ENCODE results near the gene PACS1. TPM values are rescaled to one million over a fixed set of nuclear protein-coding genes. Genes with fewer than 3 reads are reported as not detected.

Gene PACS1
- total RNA-seq, 1 donor from 2014 or later, result 30.6 TPM

GRCh38 chr11:66130978-66131377, 60.9 kb downstream of the PACS1 start:
- no peaks in the 10 kb centered on the region for H3K36me3 Mint-ChIP-seq (ENCODE audit: unreplicated experiment)
- H3K4me1 Mint-ChIP-seq (ENCODE audit: low read depth, unreplicated experiment), result peaks cover 17% of the 10 kb centered on the region
- H3K27me3 Mint-ChIP-seq (ENCODE audit: unreplicated experiment), result no peaks in the 10 kb centered on the region
- no peak for DNase-seq
- no peak overlapping the region for H3K27ac Mint-ChIP-seq (ENCODE audit: unreplicated experiment)
- H3K9me3 Mint-ChIP-seq (ENCODE audit: unreplicated experiment), result peaks cover 2% of the 10 kb centered on the region
- no peak for TF ChIP-seq CTCF (IDR thresholded peaks at IDR 0.05; ENCODE audit: partially characterized antibody, unreplicated experiment)
- no peak overlapping the region for H3K4me3 Mint-ChIP-seq (ENCODE audit: unreplicated experiment)

GRCh38 chr11:66131937-66132632, 62.0 kb downstream of the PACS1 start:
- H3K4me3 Mint-ChIP-seq (ENCODE audit: unreplicated experiment), result no peak overlapping the region
- no peak for DNase-seq
- peaks cover 14% of the 10 kb centered on the region for H3K4me1 Mint-ChIP-seq (ENCODE audit: low read depth, unreplicated experiment)
- H3K27me3 Mint-ChIP-seq (ENCODE audit: unreplicated experiment), result no peaks in the 10 kb centered on the region
- H3K27ac Mint-ChIP-seq (ENCODE audit: unreplicated experiment), result no peak overlapping the region
- no peak for TF ChIP-seq CTCF (IDR thresholded peaks at IDR 0.05; ENCODE audit: partially characterized antibody, unreplicated experiment)
- peaks cover 4% of the 10 kb centered on the region for H3K9me3 Mint-ChIP-seq (ENCODE audit: unreplicated experiment)
- H3K36me3 Mint-ChIP-seq (ENCODE audit: unreplicated experiment), result no peaks in the 10 kb centered on the region

GRCh38 chr11:66133216-66133775, 63.2 kb downstream of the PACS1 start:
- no peak for DNase-seq
- Mint-ChIP-seq H3K4me3 (ENCODE audit: unreplicated experiment) (no peak overlapping the region), H3K4me1 (ENCODE audit: low read depth, unreplicated experiment) (peaks cover 11% of the 10 kb centered on the region), H3K27me3 (ENCODE audit: unreplicated experiment) (no peaks in the 10 kb centered on the region), H3K9me3 (ENCODE audit: unreplicated experiment) (peaks cover 4% of the 10 kb centered on the region), H3K36me3 (ENCODE audit: unreplicated experiment) (no peaks in the 10 kb centered on the region), H3K27ac (ENCODE audit: unreplicated experiment) (no peak overlapping the region)
- TF ChIP-seq CTCF (IDR thresholded peaks at IDR 0.05; ENCODE audit: partially characterized antibody, unreplicated experiment), result no peak

GRCh38 chr11:66136752-66137123, 66.7 kb downstream of the PACS1 start:
- TF ChIP-seq CTCF (IDR thresholded peaks at IDR 0.05; ENCODE audit: partially characterized antibody, unreplicated experiment), result no peak
- Mint-ChIP-seq H3K36me3 (ENCODE audit: unreplicated experiment) (no peaks in the 10 kb centered on the region), H3K27ac (ENCODE audit: unreplicated experiment) (no peak overlapping the region), H3K27me3 (ENCODE audit: unreplicated experiment) (no peaks in the 10 kb centered on the region), H3K9me3 (ENCODE audit: unreplicated experiment) (peaks cover 4% of the 10 kb centered on the region), H3K4me3 (ENCODE audit: unreplicated experiment) (no peak overlapping the region), H3K4me1 (ENCODE audit: low read depth, unreplicated experiment) (peaks cover 11% of the 10 kb centered on the region)
- DNase-seq, result no peak

- Mint-ChIP-seq H3K4me1 (ENCODE audit: low read depth, unreplicated experiment) (no peaks in the 10 kb centered on the region), H3K27ac (ENCODE audit: unreplicated experiment) (no peak overlapping the region), H3K36me3 (ENCODE audit: unreplicated experiment) (no peaks in the 10 kb centered on the region), H3K9me3 (ENCODE audit: unreplicated experiment) (peaks cover 2% of the 10 kb centered on the region), H3K27me3 (ENCODE audit: unreplicated experiment) (no peaks in the 10 kb centered on the region), H3K4me3 (ENCODE audit: unreplicated experiment) (no peak overlapping the region)
- no peak for DNase-seq
- no peak for TF ChIP-seq CTCF (IDR thresholded peaks at IDR 0.05; ENCODE audit: partially characterized antibody, unreplicated experiment)
Measured at GRCh38 chr11:66139817-66140404, 69.8 kb downstream of the PACS1 start.

Data from glutamatergic neuron (in vitro differentiated cells).